ENCODE results near the gene CELA3A.

The CELA3A gene

GRCh38 chr1:22044690-22045420, 43.4 kb downstream of the CELA3A start:
- H3K4me3 ChIP-seq (replicated peaks in 1 of 2; ENCODE audit: low read depth in 2 of 2, low read length in 2 of 2): no peak overlapping the region
- TF ChIP-seq, protein P1, sequence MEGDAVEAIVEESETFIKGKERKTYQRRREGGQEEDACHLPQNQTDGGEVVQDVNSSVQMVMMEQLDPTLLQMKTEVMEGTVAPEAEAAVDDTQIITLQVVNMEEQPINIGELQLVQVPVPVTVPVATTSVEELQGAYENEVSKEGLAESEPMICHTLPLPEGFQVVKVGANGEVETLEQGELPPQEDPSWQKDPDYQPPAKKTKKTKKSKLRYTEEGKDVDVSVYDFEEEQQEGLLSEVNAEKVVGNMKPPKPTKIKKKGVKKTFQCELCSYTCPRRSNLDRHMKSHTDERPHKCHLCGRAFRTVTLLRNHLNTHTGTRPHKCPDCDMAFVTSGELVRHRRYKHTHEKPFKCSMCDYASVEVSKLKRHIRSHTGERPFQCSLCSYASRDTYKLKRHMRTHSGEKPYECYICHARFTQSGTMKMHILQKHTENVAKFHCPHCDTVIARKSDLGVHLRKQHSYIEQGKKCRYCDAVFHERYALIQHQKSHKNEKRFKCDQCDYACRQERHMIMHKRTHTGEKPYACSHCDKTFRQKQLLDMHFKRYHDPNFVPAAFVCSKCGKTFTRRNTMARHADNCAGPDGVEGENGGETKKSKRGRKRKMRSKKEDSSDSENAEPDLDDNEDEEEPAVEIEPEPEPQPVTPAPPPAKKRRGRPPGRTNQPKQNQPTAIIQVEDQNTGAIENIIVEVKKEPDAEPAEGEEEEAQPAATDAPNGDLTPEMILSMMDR (IDR thresholded peaks at IDR 0.05; ENCODE audit: low read depth, low read length): no peak
- peak; percentile 80 to 92 for DNase-seq (ENCODE audit: low read depth in 2 of 2)

- TF ChIP-seq, protein P1 (IDR thresholded peaks at IDR 0.05; ENCODE audit: low read depth, low read length): no peak
- DNase-seq (ENCODE audit: low read depth in 2 of 2): peak in 1 of 2 donors; percentile 68
- H3K4me3 ChIP-seq (replicated peaks in 1 of 2; ENCODE audit: low read depth in 2 of 2, low read length in 2 of 2): no peak overlapping the region
Measured at GRCh38 chr1:22045604-22046228, 44.3 kb downstream of the CELA3A start.

GRCh38 chr1:22048351-22049192, 47.1 kb downstream of the CELA3A start:
- TF ChIP-seq, protein P1 (IDR thresholded peaks at IDR 0.05; ENCODE audit: low read depth, low read length): no peak
- no peak overlapping the region for H3K4me3 ChIP-seq (replicated peaks in 1 of 2; ENCODE audit: low read depth in 2 of 2, low read length in 2 of 2)
- peak; percentile 44 to 59 for DNase-seq (ENCODE audit: low read depth in 2 of 2)

GRCh38 chr1:22050330-22050729, 48.9 kb downstream of the CELA3A start:
- DNase-seq (ENCODE audit: low read depth in 2 of 2): no peak
- no peak overlapping the region for H3K4me3 ChIP-seq (replicated peaks in 1 of 2; ENCODE audit: low read depth in 2 of 2, low read length in 2 of 2)
- TF ChIP-seq, protein P1 (IDR thresholded peaks at IDR 0.05; ENCODE audit: low read depth, low read length): no peak

DNA sequence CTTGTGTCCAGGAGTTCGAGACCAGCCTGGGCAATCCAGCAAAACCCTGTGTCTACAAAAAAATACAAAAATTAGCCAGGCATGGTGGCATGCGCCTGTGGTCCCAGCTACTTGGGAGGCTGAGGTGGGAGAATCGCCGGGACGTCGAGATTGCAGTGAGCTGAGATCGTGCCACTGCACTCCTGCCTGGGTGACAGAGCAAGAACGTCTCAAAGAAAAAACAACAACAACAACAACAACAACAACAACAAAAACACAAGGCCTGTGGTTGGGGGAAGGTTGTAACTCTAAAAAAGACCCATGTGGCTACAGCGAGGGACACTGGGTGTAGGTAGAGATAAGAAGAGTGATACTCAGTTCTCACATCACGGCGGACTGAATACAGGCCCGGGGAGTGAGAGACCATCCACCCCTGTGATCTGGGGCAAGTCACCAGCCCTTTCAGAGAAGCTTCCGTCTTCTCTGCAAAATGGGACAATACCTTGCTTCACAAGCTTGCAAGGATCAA, 50.2 kb downstream of the CELA3A start:
- TF ChIP-seq, protein P1 (IDR thresholded peaks at IDR 0.05; ENCODE audit: low read depth, low read length): no peak
- no peak for DNase-seq (ENCODE audit: low read depth in 2 of 2)
- H3K4me3 ChIP-seq (replicated peaks in 1 of 2; ENCODE audit: low read depth in 2 of 2, low read length in 2 of 2): no peak overlapping the region

GRCh38 chr1:22052115-22053016, 50.9 kb downstream of the CELA3A start, which contains the start of gene CDC42:
Gene CDC42 (plus strand): TSS chr1:22052709. CDS start chr1:22078479, 25,770 bp downstream.
- H3K4me3 ChIP-seq (replicated peaks in 1 of 2; ENCODE audit: low read depth in 2 of 2, low read length in 2 of 2): peak within 1 kb of the TSS; percentile 82 to 95
- peak; percentile 96 to 98 for DNase-seq (ENCODE audit: low read depth in 2 of 2)
- TF ChIP-seq, protein P1 (IDR thresholded peaks at IDR 0.05; ENCODE audit: low read depth, low read length): no peak
